Mesenchymal stem cell (in vitro differentiated cells and primary cell): Measurements from ENCODE around the gene CLIP2.

ENCODE experiments used
- DNase-seq: peaks from one replicate; pipeline ENCODE4 v3.0.0-alpha.2; 2013
- H2AFZ ChIP-seq: one replicate; pipeline ENCODE4 v1.6.1; 2013; ENCODE audit warnings: low read depth, mild to moderate bottlenecking, control low read depth, inconsistent platforms, low read length, moderate library complexity
- H2AK5ac ChIP-seq: 2 replicates; pipeline ENCODE4 v1.6.1; 2013; ENCODE audit warnings: low read length, moderate library complexity, mild to moderate bottlenecking, inconsistent platforms; ENCODE audit not compliant: severe bottlenecking
- H2BK120ac ChIP-seq: one replicate; pipeline ENCODE4 v1.6.1; 2013; ENCODE audit warnings: low read depth, mild to moderate bottlenecking, inconsistent platforms, low read length, moderate library complexity
- H2BK12ac ChIP-seq, 2 experiments: one replicate each; pipeline ENCODE4 v1.6.1; 2013; ENCODE audit warnings: inconsistent platforms in 2 of 2, low read length in 2 of 2, mild to moderate bottlenecking in 2 of 2, moderate library complexity in 2 of 2, control low read depth in 1 of 2
- H2BK15ac ChIP-seq: one replicate; pipeline ENCODE4 v1.6.1; 2013; ENCODE audit warnings: mild to moderate bottlenecking, low read depth, inconsistent platforms; ENCODE audit not compliant: poor library complexity, severe bottlenecking
- H2BK5ac ChIP-seq: 2 replicates; pipeline ENCODE4 v1.6.1; 2013; ENCODE audit warnings: low read depth, mild to moderate bottlenecking, low read length, control low read depth, inconsistent platforms; ENCODE audit not compliant: poor library complexity, severe bottlenecking
- H3K14ac ChIP-seq, 2 experiments: one replicate each; pipeline ENCODE4 v1.6.1; 2013; ENCODE audit warnings: inconsistent platforms in 2 of 2, low read length in 2 of 2, control low read depth in 1 of 2, mild to moderate bottlenecking in 1 of 2, moderate library complexity in 1 of 2
- H3K18ac ChIP-seq, 2 experiments: one replicate each; pipeline ENCODE4 v1.6.1; 2013; ENCODE audit warnings: inconsistent platforms in 2 of 2, low read length in 2 of 2, control low read depth in 1 of 2, low read depth in 1 of 2, mild to moderate bottlenecking in 1 of 2
- H3K23ac ChIP-seq, 2 experiments: one replicate each; pipeline ENCODE4 v1.6.1; 2013; ENCODE audit warnings: inconsistent platforms in 2 of 2, low read length in 2 of 2, mild to moderate bottlenecking in 2 of 2, moderate library complexity in 2 of 2, control low read depth in 1 of 2
- H3K27ac ChIP-seq: 2 replicates; pipeline ENCODE4 v1.5.1; 2013; ENCODE audit warnings: mild to moderate bottlenecking, moderate library complexity, low read length, control low read depth, inconsistent platforms; ENCODE audit not compliant: poor library complexity, severe bottlenecking
- H3K27me3 ChIP-seq, 2 experiments: 2 replicates each; pipeline versions ENCODE4 v1.6.1 to v1.7.0; 2013; ENCODE audit warnings: low read length in 2 of 2, mild to moderate bottlenecking in 2 of 2, moderate library complexity in 2 of 2, control low read depth in 1 of 2, inconsistent platforms in 1 of 2; ENCODE audit not compliant: control insufficient read depth in 1 of 2, insufficient read depth in 1 of 2
- H3K36me3 ChIP-seq, 2 experiments: 2 replicates each; pipeline versions ENCODE4 v1.6.1 to v1.7.0; 2013; ENCODE audit warnings: low read length in 2 of 2, control low read depth in 1 of 2, inconsistent platforms in 1 of 2, low read depth in 1 of 2, mild to moderate bottlenecking in 1 of 2; ENCODE audit not compliant: insufficient read depth in 2 of 2, control insufficient read depth in 1 of 2
- H3K4ac ChIP-seq, 2 experiments: one replicate each; pipeline ENCODE4 v1.6.1; 2013; ENCODE audit warnings: inconsistent platforms in 2 of 2, low read length in 2 of 2, mild to moderate bottlenecking in 2 of 2, moderate library complexity in 2 of 2, control low read depth in 1 of 2, low read depth in 1 of 2
- H3K4me1 ChIP-seq: 2 replicates; pipeline ENCODE4 v1.6.1; 2013; ENCODE audit warnings: low read depth, low read length, control low read depth; ENCODE audit not compliant: control insufficient read depth, insufficient read depth
- H3K4me2 ChIP-seq: 2 replicates; pipeline ENCODE4 v1.6.1; 2013; ENCODE audit warnings: low read length, mild to moderate bottlenecking, inconsistent platforms; ENCODE audit not compliant: poor library complexity, severe bottlenecking
- H3K4me3 ChIP-seq, 2 experiments: 2 replicates each; pipeline versions ENCODE4 v1.5.1 to v1.7.0; 2013; ENCODE audit warnings: low read length in 2 of 2, mild to moderate bottlenecking in 2 of 2, control low read depth in 1 of 2, low read depth in 1 of 2; ENCODE audit not compliant: insufficient read depth in 1 of 2
- H3K79me1 ChIP-seq: replicated peaks from 2 replicates; pipeline ENCODE4 v1.6.1; 2013; ENCODE audit warnings: mild to moderate bottlenecking, control low read depth, low read length, inconsistent platforms; ENCODE audit not compliant: poor library complexity, severe bottlenecking
- H3K9ac ChIP-seq: 2 replicates; pipeline ENCODE4 v1.7.0; 2013; ENCODE audit warnings: mild to moderate bottlenecking, low read length, moderate library complexity
- H3K9me3 ChIP-seq: 2 replicates; pipeline ENCODE4 v1.7.0; 2013; ENCODE audit warnings: mild to moderate bottlenecking, low read length; ENCODE audit not compliant: control insufficient read depth
- H4K8ac ChIP-seq: one replicate; pipeline ENCODE4 v1.6.1; 2013; ENCODE audit warnings: inconsistent platforms, mild to moderate bottlenecking, low read length, moderate library complexity
- H4K91ac ChIP-seq: one replicate; pipeline ENCODE4 v1.6.1; 2013; ENCODE audit warnings: mild to moderate bottlenecking, low read length, inconsistent platforms
- WGBS: methylation state at CpG from one replicate; pipeline ENCODE4 v1.1.7; 2013; ENCODE audit warnings: mixed read lengths; 5-methylcytosine and 5-hydroxymethylcytosine counted together

Gene CLIP2

DNA sequence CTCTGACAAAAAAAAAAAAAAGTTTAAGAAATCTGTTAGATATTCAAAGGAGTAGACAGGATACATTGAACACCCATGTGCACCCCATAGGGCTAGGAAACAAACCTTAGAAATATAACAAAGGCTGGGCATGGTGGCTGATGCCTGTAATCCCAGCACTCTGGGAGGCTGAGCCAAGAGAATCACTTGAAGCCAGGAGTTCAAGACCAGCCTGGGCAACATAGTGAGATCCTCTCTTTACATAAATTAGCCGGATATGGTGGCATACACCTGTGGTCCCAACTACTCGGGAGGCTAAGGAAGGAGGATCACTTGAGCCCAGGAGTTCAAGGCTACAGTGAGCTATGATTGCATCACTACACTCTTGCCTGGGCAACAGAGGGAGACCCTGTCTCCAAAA, 15.3 kb downstream of the CLIP2 start:
- Histone ChIP-seq H3K4me1 (peaks cover 30% of the 10 kb centered on the region), H2BK15ac (no peak overlapping the region), H3K27ac (no peak overlapping the region), H3K23ac (no peak overlapping the region), H3K4me2 (no peak overlapping the region), H2AFZ (no peak overlapping the region), H3K14ac (no peak overlapping the region), H3K27me3 (no peaks in the 10 kb centered on the region), H2AK5ac (no peak overlapping the region), H2BK5ac (no peak overlapping the region), H3K79me1 (peaks cover 32% of the 10 kb centered on the region), H3K4ac (no peak overlapping the region), H3K18ac (no peak overlapping the region), H4K8ac (no peak overlapping the region), H2BK12ac (no peak overlapping the region), H2BK120ac (no peak overlapping the region), H3K9ac (no peak overlapping the region), H3K9me3 (no peaks in the 10 kb centered on the region), H4K91ac (no peak overlapping the region), H3K4me3 (no peak overlapping the region), H3K36me3 (peaks cover 0 to 11% of the 10 kb centered on the region in 2 experiments)
- no peak for DNase-seq
- WGBS, result 96% methylated on average over 2 of the region's 2 CpGs

DNA sequence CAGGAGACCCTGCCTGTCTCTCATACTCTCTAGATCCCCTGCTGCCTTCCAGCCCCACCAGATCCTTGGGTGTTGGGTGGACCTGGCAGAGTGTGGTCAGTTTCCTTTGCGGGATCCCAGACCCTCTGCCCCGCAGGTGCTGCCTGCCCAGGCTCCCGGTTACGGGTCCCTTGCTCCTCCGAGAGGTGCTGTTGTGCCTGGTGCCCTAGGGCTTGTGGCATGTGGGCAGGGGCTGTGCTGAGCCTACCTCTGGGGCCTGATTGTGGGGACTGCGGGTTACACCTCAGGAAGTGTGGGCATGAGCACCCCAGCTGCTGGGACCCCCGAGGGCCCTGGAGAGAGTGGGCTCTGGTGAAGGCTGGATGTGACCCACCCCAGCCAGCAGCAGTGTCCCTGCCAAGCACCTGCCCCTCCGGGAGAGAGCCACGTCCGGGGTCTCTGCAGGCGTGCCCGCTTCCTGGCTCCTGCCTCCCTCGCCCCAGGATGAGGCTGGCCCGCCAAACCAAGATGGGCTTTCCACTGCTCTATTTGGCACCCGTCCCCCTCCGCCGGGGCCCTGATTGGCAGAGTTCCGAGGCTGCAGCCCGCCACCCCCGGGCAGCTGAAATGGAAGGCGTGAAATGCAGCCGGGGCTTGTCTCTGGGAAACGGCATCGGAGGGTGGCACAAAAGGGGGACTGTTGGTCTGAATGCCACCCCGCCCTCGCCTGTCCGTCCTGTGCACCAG, 17.0 kb downstream of the CLIP2 start:
- H3K27ac ChIP-seq, result no peak overlapping the region
- no peak overlapping the region for H3K4me2 ChIP-seq
- no peak overlapping the region for H2BK5ac ChIP-seq
- DNase-seq, result no peak
- no peak overlapping the region for H2BK120ac ChIP-seq
- no peaks in the 10 kb centered on the region for H3K9me3 ChIP-seq
- peak overlapping the region in 1 of 2 experiments; percentile 49 for H3K4me3 ChIP-seq
- no peak overlapping the region for H3K23ac ChIP-seq
- H3K18ac ChIP-seq, result peak overlapping the region; percentile 14 to 37
- H3K14ac ChIP-seq, result no peak overlapping the region
- H3K36me3 ChIP-seq, result peaks cover 0 to 11% of the 10 kb centered on the region in 2 experiments
- no peak overlapping the region for H2BK12ac ChIP-seq
- no peaks in the 10 kb centered on the region for H3K27me3 ChIP-seq
- H2AFZ ChIP-seq, result no peak overlapping the region
- peaks cover 32% of the 10 kb centered on the region for H3K79me1 ChIP-seq
- H3K9ac ChIP-seq, result peak overlapping the region; percentile 45
- H2AK5ac ChIP-seq, result no peak overlapping the region
- H4K8ac ChIP-seq, result peak overlapping the region; percentile 45
- H2BK15ac ChIP-seq, result no peak overlapping the region
- H3K4me1 ChIP-seq, result peaks cover 30% of the 10 kb centered on the region
- H3K4ac ChIP-seq, result peak overlapping the region in 1 of 2 experiments; percentile 6
- 95% methylated on average over 27 of the region's 27 CpGs for WGBS
- H4K91ac ChIP-seq, result no peak overlapping the region

DNA sequence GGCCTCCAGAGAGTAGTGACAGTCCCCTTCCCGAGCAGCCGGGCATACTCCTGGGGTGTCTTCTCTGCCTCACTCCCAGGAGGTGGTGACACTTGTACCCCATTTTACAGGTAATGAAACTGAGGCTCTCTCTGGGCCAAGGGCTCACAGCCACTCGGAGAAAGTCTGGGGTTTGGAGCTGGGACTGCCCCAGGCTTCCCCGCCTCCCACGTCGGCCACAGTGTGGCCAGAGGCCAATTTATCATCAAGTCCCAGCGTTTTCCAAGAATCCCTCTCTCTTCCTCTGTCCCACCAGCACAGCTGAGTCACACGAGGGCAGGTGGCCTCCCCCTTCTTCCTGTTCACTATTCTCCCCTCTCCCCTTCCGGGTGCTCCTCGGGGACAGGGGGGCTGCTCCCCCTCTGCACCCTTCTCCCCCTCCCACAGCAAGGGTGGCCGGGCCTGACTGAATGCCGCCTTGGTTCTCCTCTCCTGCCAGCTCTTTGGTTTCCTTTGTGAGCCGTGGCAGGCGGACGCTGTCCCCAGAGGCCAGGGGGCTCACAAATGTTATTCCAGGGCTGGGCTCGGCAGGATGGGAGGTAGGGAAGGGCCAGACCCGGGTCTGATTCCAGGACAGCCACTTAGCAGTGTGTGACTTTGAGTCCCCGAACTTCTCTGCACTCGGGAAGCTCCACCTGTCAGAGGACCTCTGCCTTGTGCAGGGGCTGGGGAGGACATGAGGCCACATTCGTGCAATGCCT, 17.7 kb downstream of the CLIP2 start:
- DNase-seq, result peak; percentile 86
- Histone ChIP-seq H3K27ac (no peak overlapping the region), H3K4me2 (no peak overlapping the region), H3K23ac (no peak overlapping the region), H2AK5ac (no peak overlapping the region), H3K27me3 (no peaks in the 10 kb centered on the region), H3K9ac (peak overlapping the region; percentile 45), H2BK5ac (no peak overlapping the region), H3K4ac (no peak overlapping the region), H4K91ac (peak overlapping the region; percentile 59), H2AFZ (no peak overlapping the region), H3K9me3 (no peaks in the 10 kb centered on the region), H3K4me3 (peak overlapping the region in 1 of 2 experiments; percentile 49), H3K14ac (no peak overlapping the region), H2BK15ac (peak overlapping the region; percentile 2), H3K79me1 (peaks cover 30% of the 10 kb centered on the region), H4K8ac (peak overlapping the region; percentile 72), H3K4me1 (peaks cover 30% of the 10 kb centered on the region), H2BK12ac (no peak overlapping the region), H2BK120ac (no peak overlapping the region), H3K18ac (peak overlapping the region in 1 of 2 experiments; percentile 25), H3K36me3 (peaks cover 0 to 11% of the 10 kb centered on the region in 2 experiments)
- WGBS, result 31% methylated on average over 19 of the region's 20 CpGs

DNA sequence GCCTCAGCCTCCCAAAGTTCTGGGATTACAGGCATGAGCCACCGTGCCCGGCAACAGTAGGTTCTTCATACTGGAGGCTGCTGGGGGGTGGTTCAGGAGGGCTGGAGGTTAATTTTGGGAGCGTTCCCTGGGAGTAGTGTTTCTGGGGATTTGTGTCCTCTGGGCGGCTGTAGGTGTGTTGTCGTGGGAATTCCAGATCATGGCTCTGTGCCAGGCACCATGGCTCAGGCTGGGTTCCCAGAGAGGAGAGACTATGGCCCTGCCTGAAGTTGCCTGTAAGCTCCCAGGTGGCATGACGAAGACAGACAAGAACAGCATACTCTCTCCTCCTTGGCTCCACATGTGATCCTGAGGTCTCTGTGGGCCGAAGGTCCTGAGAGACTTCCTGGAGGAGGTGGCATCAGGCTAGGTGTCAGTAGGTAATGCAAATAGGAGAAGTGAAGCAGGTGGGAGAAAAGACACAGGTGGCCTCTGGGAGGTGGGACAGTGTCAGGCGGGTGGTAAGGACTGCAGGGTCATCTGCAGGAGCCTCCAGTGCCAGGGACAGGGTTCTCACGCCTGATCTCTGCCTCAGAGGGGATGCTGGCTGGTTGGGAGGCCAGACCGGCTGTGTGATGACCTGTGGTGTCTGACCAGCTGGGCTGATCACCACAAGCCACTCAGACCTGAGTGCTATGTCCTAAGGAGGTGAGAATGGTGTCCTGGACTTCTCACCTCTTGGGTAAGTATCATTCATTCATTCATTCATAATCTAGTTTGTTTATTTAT, 18.7 kb downstream of the CLIP2 start:
- Histone ChIP-seq H3K9me3 (no peaks in the 10 kb centered on the region), H2BK15ac (no peak overlapping the region), H3K4me2 (no peak overlapping the region), H3K4me3 (no peak overlapping the region), H3K9ac (no peak overlapping the region), H2BK120ac (no peak overlapping the region), H3K4ac (no peak overlapping the region), H2BK12ac (no peak overlapping the region), H3K36me3 (peaks cover 0 to 13% of the 10 kb centered on the region in 2 experiments), H3K14ac (no peak overlapping the region), H2BK5ac (no peak overlapping the region), H3K4me1 (peaks cover 30% of the 10 kb centered on the region), H3K79me1 (peaks cover 30% of the 10 kb centered on the region), H4K91ac (peak overlapping the region; percentile 4), H3K23ac (no peak overlapping the region), H4K8ac (no peak overlapping the region), H3K27ac (no peak overlapping the region), H2AK5ac (no peak overlapping the region), H3K18ac (no peak overlapping the region), H2AFZ (no peak overlapping the region), H3K27me3 (no peaks in the 10 kb centered on the region)
- 81% methylated on average over 8 of the region's 10 CpGs for WGBS
- DNase-seq, result no peak
